Stimulated activated CD4-positive, alpha-beta T cell treated with anti-CD3 and anti-CD28 coated beads, Interleukin-2, amount 100 ng/mL, for 4 hours (primary cell): ENCODE data around the gene TOMM40L.

Experiments used
- DNase-seq: peaks from one replicate; pipeline ENCODE4 v3.0.0-alpha.2; 2020; ENCODE audit warnings: low read depth

Gene TOMM40L

DNA sequence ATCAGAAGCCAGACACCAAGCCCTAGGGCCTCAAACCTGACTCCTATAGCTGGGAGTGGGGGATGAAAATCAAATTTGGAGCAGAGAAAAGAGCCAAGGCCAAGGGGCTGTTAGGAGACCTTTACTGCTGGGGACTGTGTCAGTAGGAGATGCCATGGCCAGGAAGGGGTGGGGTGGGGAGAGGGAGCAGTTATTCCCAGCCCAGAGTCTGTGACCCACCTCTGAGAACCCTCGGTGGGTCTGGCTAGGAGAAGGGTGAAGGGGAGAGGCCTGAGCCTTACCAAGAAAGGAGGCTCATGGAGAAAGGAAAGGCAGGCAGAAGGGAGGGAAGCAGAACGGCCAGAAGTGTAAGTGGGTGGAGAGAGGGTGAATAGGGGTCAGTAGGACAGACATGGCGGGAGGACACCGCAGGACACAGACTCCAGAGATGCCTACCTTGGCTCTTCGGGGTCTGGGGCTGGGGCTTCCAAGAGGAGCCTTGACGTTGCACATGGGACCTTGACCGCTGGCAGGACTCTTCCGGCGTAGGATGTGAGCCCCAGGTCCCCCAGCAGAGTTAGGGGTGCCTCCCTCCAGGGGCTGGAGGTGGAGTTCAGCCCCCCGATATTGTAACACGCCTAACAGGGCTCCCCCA is 28.2 kb upstream of the TOMM40L start:
- DNase-seq: no peak

GRCh38 chr1:161198194-161198896 is 27.5 kb upstream of the TOMM40L start:
- DNase-seq: no peak

DNA sequence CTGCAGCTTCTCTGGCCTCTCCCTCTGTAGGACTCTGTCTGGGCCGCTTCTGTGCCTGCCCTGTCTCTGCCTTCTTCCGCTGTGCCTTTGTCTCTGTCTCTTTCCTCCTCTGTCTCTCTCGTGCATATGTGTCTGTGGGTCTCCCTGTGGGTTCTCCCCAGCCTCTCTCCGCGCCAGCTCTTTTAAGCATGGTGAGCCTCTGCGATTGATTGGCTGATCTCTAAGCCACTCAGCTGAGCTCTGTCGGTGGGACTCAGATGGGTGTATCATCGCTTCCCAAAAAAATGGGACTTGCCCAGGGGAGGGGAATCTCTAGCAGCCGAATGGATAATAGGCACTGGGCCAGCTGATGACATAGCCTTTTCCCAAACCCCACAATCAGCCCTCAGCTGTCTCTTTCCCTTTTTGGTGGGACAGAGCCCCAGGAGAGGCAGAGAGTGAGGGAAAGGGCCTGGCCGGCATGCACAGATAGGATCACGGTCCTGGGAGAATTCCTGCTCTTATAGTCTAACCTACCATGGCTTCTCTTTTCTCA is 26.9 kb upstream of the TOMM40L start, which contains the start of gene ADAMTS4:
TSS of gene ADAMTS4 (minus strand) at position 158 of the 535 bp plus-strand sequence. CDS start 427 bp downstream, outside the sequence.
- no peak for DNase-seq

DNA sequence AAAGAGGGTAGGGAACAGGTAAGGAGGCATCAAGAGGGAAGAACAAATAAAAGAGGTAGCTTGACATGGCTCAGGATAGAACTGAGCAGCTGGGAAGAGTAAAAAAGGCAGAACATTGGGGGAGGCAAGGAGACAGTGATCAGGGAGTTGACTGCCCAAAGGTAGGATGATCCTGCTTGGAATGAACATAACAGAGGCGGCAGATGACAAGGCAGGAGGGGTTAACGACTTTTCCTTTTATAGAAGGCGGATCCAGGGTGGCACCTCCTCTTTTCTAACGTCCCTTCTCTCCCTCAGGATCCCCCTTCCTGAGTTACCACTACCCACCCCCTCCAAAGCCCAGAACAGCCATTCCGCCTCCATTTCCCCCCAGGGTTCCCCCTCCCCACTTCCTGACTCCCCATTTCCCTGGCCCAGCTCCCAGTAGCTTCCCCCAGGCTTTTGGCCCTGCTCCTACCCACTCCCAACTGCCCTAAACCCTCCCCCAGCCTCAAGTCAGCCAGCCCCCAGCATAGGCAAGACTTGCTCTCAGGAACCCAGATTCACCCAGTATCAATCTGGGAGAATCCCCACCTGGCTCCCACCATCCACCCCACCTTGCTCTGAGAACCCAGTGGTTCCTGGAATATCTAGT is 26.2 kb upstream of the TOMM40L start:
- no peak for DNase-seq

GRCh38 chr1:161200421-161200991 is 25.4 kb upstream of the TOMM40L start:
- DNase-seq: no peak

- DNase-seq: no peak
Measured at GRCh38 chr1:161200992-161201835, 24.6 kb upstream of the TOMM40L start.

- DNase-seq: peak; percentile 94
Measured at GRCh38 chr1:161201836-161202712, 23.8 kb upstream of the TOMM40L start, which contains the start of gene NDUFS2. Gene NDUFS2 (plus strand): TSS chr1:161202367. CDS start chr1:161202386, 19 bp downstream.

DNA sequence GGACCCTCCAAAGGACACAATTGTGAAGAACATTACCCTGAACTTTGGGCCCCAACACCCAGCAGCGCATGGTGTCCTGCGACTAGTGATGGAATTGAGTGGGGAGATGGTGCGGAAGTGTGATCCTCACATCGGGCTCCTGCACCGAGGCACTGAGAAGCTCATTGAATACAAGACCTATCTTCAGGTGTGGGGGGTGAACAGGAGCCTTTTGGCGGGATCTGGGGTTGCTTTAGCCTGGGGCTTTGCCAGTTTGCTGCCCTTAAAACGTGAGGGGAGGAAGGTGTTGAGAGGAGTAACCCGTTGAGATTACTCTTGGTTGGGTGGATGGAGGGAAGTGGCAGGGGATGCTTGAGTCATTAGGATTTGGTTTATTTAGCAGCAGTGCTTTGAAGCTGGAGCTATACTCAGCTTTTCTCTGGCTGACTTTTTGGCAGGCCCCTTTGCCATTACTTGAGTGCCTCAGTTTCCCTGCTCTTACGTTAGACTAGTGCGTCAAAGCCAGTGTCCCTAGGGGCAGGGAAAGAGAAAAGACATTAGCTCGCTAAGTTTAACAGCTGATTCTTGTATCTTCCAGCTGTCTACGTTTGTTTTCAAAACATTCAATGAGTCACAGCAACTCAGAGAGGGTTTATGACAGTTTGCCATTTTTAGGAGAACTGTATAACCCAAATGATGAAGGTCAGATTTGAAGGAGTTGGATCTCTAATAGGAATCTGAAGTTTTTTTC is 19.3 kb upstream of the TOMM40L start:
- DNase-seq: no peak

- no peak for DNase-seq
Measured at GRCh38 chr1:161207173-161207572, 18.7 kb upstream of the TOMM40L start.

DNA sequence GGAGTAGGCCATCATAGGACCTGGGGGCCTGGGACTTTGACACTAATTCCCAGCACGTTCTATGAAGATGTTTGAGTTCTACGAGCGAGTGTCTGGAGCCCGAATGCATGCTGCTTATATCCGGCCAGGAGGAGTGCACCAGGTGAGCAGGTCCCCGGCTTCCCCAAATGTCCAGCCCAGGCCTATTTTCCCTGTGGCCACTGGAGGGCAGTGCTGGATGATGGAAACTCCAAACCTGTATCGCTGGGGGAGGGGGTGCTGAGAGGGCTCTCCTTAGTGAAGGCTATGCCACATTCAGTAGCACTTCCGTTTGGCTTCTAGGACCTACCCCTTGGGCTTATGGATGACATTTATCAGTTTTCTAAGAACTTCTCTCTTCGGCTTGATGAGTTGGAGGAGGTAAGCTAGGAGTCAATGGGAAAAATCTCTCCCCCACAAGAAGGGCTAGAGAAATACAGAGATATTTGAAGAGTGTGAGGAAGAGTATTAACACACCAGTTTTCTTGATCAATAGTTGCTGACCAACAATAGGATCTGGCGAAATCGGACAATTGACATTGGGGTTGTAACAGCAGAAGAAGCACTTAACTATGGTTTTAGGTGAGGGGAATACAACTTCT is 16.0 kb upstream of the TOMM40L start:
- DNase-seq: peak; percentile 57

GRCh38 chr1:161214369-161214768 is 11.5 kb upstream of the TOMM40L start:
- no peak for DNase-seq

- DNase-seq: no peak
Measured at GRCh38 chr1:161215076-161215475, 10.8 kb upstream of the TOMM40L start, which contains the start of gene FCER1G. Gene FCER1G (plus strand): TSS chr1:161215295. CDS start chr1:161215322, 27 bp downstream.

GRCh38 chr1:161216945-161217712 is 8.7 kb upstream of the TOMM40L start:
- no peak for DNase-seq

DNA sequence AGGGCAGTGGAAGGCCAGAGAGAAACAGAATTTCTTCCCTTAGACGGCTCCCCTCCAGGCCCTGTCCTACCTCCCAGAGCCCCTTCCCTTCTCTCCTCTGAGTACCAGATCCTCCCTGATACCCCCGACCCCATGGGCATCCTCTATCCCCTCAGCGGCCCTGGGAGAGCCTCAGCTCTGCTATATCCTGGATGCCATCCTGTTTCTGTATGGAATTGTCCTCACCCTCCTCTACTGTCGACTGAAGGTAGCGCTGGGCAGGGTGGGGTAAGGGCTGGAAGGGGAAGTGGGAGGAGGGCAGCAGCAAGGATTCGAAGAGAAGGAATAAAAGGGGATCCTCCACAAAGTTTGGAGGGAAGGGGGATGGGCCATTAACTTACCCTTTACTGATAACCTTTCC is 8.0 kb upstream of the TOMM40L start:
- no peak for DNase-seq

- no peak for DNase-seq
Measured at GRCh38 chr1:161218301-161219077, 7.4 kb upstream of the TOMM40L start.

DNA sequence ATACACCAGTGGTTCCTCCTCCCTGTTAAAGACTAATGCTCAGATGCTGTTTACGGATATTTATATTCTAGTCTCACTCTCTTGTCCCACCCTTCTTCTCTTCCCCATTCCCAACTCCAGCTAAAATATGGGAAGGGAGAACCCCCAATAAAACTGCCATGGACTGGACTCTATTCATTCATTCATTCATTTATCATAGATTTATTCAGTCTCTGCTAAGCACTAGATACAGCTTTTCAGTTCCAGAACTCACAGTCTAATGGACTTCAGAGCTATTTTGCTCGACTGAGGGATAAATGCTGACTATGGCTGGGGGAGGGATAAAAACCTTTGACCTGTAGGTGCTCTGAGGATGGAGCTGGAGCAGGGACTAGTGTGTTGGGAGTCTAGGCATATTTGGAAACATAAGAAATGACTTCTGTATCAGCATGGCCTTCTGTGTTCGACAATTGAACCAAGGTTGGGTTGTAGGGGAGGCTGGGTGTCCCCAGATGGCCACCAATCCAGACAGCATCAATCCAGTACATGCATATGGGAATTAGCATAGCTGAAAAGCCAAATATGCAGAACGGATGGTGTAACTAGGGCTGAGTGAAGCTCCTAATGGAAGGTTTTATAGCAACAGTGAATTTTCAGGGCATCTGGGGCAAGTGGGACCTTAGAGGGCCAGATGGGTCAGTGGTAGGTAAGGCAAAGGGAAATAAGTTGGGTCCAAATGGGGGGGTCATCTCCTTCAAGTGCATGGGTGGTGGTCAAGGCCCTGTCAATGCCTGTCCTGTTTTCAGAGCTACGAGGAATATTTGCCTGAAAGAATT is 6.6 kb upstream of the TOMM40L start:
- no peak for DNase-seq

GRCh38 chr1:161220002-161220401 is 5.9 kb upstream of the TOMM40L start:
- no peak for DNase-seq
